GM12878 (cell line): ENCODE data around the gene FLT3LG. TPM values are rescaled to one million over a fixed set of nuclear protein-coding genes. Genes with fewer than 3 reads are reported as not detected.

Experiments used
- CTCF ChIP-seq, 3 experiments: IDR thresholded peaks in 2 of 3; conservative IDR thresholded peaks in 1 of 3; 2 replicates each; pipeline ENCODE4 v1.5.1; 2011; ENCODE audit warnings: low read depth in 3 of 3, low read length in 3 of 3, mild to moderate bottlenecking in 3 of 3, control low read depth in 2 of 3, moderate library complexity in 2 of 3, inconsistent platforms in 1 of 3, mixed read lengths in 1 of 3; ENCODE audit not compliant: control insufficient read depth in 2 of 3, insufficient read depth in 1 of 3; ENCODE audit errors: extremely low read depth in 1 of 3
- NR2F1 ChIP-seq: fragments of 450-650 bp; conservative IDR thresholded peaks from 2 replicates; pipeline ENCODE4 v1.6.1; 2017; ENCODE audit warnings: mild to moderate bottlenecking
- ZBTB11 ChIP-seq: fragments of 450-650 bp; formaldehyde crosslinking; IDR thresholded peaks from 2 replicates; pipeline ENCODE4 v1.5.0; 2022; ENCODE audit warnings: mild to moderate bottlenecking, missing genetic modification characterization
- ZNF24 ChIP-seq: fragments of 450-650 bp; IDR thresholded peaks from 2 replicates; pipeline ENCODE4 v1.6.1; 2017; ENCODE audit warnings: antibody characterized with exemption, mild to moderate bottlenecking
- polyA plus RNA-seq, 11 experiments: library from polyadenylated mRNA; depleted of rRNA in 4 of 11; unstranded in 6 of 11; stranded (reverse) in 5 of 11; fragments of >200 nt; fragmentation: Nextera tagmentation in 4 of 11; fragmentation: Illumina TruSeq in 1 of 11; extraction: Ambion mirVana in 4 of 11; extraction: Trizol in 1 of 11; gene quantifications; 1 replicate in 1 of 11; 2 replicates in 10 of 11; pipeline versions ENCODE4 v1.2.1 to v1.2.3, GENCODE V29; 2011 to 2016; ENCODE audit warnings: inconsistent platforms in 2 of 11, missing spikeins in 2 of 11, low read depth in 1 of 11
- total RNA-seq, 4 experiments: library from RNA; depleted of rRNA in 3 of 4; stranded (reverse); fragments of >200 nt in 3 of 4; fragmentation: Illumina TruSeq in 1 of 4; extraction: Trizol in 1 of 4; gene quantifications; 2 replicates each; pipeline versions ENCODE4 v1.2.1 to v1.2.3, GENCODE V29; 2013 to 2021
- TF ChIP-seq, protein P1 (sequence below): fragments of 450-650 bp; IDR thresholded peaks from 2 replicates; pipeline ENCODE4 v1.6.1; 2017; ENCODE audit warnings: mild to moderate bottlenecking, moderate library complexity

FLT3LG gene
- total and polyA plus RNA-seq, 10 of the 15 experiments (the other 5 are each of a cell fraction or from before 2014, with no cell fraction given): 0.68 to 13.1 (median 4.3) TPM

DNA sequence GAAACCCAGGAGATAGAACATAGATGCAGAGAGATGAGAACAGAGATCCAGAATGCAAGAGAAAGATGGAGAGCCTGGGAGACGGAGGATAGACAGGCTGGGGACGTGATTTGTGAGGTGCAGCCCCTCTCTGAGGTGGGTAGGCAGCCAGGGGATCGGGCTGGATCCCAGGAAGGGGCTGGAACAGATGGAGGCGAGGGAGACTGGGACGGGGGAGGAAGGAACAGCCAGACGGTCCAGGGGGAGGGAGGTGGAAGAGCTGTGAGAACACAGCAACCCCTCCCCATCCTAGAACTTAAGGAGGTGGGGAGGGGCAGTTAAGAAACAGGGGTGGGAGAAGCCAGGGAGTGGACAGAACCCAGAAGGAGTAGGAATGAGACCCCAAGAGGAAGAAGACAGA, 35.8 kb upstream of the FLT3LG start (continued):
- TF ChIP-seq CTCF (IDR thresholded peaks at IDR 0.05 in 2 of 3, conservative IDR thresholded peaks at IDR 0.05 in 1 of 3; ENCODE audit: control insufficient read depth in 2 of 3, extremely low read depth in 1 of 3, insufficient read depth in 1 of 3, low read depth in 3 of 3, low read length in 3 of 3) (no peak), NR2F1 (no peak), ZBTB11 (no peak), ZNF24 (no peak)
- TF ChIP-seq, protein P1, sequence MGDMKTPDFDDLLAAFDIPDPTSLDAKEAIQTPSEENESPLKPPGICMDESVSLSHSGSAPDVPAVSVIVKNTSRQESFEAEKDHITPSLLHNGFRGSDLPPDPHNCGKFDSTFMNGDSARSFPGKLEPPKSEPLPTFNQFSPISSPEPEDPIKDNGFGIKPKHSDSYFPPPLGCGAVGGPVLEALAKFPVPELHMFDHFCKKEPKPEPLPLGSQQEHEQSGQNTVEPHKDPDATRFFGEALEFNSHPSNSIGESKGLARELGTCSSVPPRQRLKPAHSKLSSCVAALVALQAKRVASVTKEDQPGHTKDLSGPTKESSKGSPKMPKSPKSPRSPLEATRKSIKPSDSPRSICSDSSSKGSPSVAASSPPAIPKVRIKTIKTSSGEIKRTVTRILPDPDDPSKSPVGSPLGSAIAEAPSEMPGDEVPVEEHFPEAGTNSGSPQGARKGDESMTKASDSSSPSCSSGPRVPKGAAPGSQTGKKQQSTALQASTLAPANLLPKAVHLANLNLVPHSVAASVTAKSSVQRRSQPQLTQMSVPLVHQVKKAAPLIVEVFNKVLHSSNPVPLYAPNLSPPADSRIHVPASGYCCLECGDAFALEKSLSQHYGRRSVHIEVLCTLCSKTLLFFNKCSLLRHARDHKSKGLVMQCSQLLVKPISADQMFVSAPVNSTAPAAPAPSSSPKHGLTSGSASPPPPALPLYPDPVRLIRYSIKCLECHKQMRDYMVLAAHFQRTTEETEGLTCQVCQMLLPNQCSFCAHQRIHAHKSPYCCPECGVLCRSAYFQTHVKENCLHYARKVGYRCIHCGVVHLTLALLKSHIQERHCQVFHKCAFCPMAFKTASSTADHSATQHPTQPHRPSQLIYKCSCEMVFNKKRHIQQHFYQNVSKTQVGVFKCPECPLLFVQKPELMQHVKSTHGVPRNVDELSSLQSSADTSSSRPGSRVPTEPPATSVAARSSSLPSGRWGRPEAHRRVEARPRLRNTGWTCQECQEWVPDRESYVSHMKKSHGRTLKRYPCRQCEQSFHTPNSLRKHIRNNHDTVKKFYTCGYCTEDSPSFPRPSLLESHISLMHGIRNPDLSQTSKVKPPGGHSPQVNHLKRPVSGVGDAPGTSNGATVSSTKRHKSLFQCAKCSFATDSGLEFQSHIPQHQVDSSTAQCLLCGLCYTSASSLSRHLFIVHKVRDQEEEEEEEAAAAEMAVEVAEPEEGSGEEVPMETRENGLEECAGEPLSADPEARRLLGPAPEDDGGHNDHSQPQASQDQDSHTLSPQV: no peak
